GM23248 (cell line): ENCODE data around the gene KCNJ12. TPM values are rescaled to one million over a fixed set of nuclear protein-coding genes. Genes with fewer than 3 reads are reported as not detected.
"Not testable (repeated sequence)": the region's sequence is repeated elsewhere in the genome, so short reads cannot be mapped to it uniquely, and the experiment has no call there.

Experiments
- DNase-seq: peaks from one replicate; pipeline ENCODE4 v3.0.0-alpha.2; 2015
- H2AFZ ChIP-seq: fragments of 200-600 bp; sonication (generic); 2 replicates; pipeline ENCODE4 v1.6.1; 2016; ENCODE audit warnings: antibody characterized with exemption
- H3F3A ChIP-seq: fragments of 200-600 bp; sonication (generic); 2 replicates; pipeline ENCODE4 v1.6.1; 2016; ENCODE audit warnings: mild to moderate bottlenecking, antibody characterized with exemption, mixed run types; ENCODE audit not compliant: insufficient read depth
- H3K27ac ChIP-seq: fragments of 200-600 bp; sonication (generic); 2 replicates; pipeline ENCODE4 v1.5.1; 2016; ENCODE audit warnings: mild to moderate bottlenecking
- H3K27me3 ChIP-seq: fragments of 200-600 bp; sonication (generic); replicated peaks from 2 replicates; pipeline ENCODE4 v1.6.1; 2016; ENCODE audit warnings: mild to moderate bottlenecking; ENCODE audit not compliant: insufficient read depth
- H3K36me3 ChIP-seq: fragments of 200-600 bp; sonication (generic); 2 replicates; pipeline ENCODE4 v1.6.1; 2016; ENCODE audit warnings: low read depth, mild to moderate bottlenecking
- H3K4me1 ChIP-seq: fragments of 200-600 bp; sonication (generic); 2 replicates; pipeline ENCODE4 v1.6.1; 2016; ENCODE audit warnings: mild to moderate bottlenecking; ENCODE audit not compliant: insufficient read depth
- H3K4me2 ChIP-seq: fragments of 200-600 bp; sonication (generic); one replicate; pipeline ENCODE4 v1.6.1; 2016; ENCODE audit warnings: mild to moderate bottlenecking; ENCODE audit not compliant: unreplicated experiment
- H3K4me3 ChIP-seq: fragments of 200-600 bp; sonication (generic); 2 replicates; pipeline ENCODE4 v1.5.1; 2016; ENCODE audit warnings: mild to moderate bottlenecking
- H3K79me2 ChIP-seq: fragments of 200-600 bp; sonication (generic); 2 replicates; pipeline ENCODE4 v1.6.1; 2016; ENCODE audit warnings: mild to moderate bottlenecking; ENCODE audit not compliant: insufficient read depth
- H3K9ac ChIP-seq: fragments of 200-600 bp; sonication (generic); 2 replicates; pipeline ENCODE4 v1.6.1; 2016; ENCODE audit warnings: mild to moderate bottlenecking
- H3K9me2 ChIP-seq: fragments of 200-600 bp; sonication (generic); 2 replicates; pipeline ENCODE4 v1.6.1; 2016; ENCODE audit warnings: mixed run types, mild to moderate bottlenecking, moderate library complexity; ENCODE audit not compliant: insufficient read depth
- H3K9me3 ChIP-seq: fragments of 200-600 bp; sonication (generic); one replicate; pipeline ENCODE4 v1.6.1; 2017; ENCODE audit warnings: low read depth
- H4K20me1 ChIP-seq: fragments of 200-600 bp; sonication (generic); 2 replicates; pipeline ENCODE4 v1.6.0; 2016; ENCODE audit not compliant: insufficient read depth
- EZH2 ChIP-seq: fragments of 200-600 bp; sonication (generic); IDR thresholded peaks from 2 replicates; pipeline ENCODE4 v1.6.1; 2018; ENCODE audit warnings: antibody characterized with exemption, mild to moderate bottlenecking; ENCODE audit not compliant: insufficient read depth, poor library complexity, severe bottlenecking
- EZH2phosphoT487 ChIP-seq: fragments of 200-600 bp; sonication (generic); IDR thresholded peaks from 2 replicates; pipeline ENCODE4 v1.6.1; 2018; ENCODE audit warnings: antibody characterized with exemption, moderate library complexity, mild to moderate bottlenecking, low read depth; ENCODE audit not compliant: insufficient read depth
- WGBS, 2 experiments: methylation state at CpG; one replicate each; pipeline ENCODE4 v1.1.6; 2015 to 2017; ENCODE audit warnings: low lambda C conversion rate in 2 of 2, low coverage in 1 of 2; ENCODE audit errors: missing lambda C conversion rate in 2 of 2; 5-methylcytosine and 5-hydroxymethylcytosine counted together
- in situ Hi-C: fragments of 300-500 bp; cut with MboI; formaldehyde crosslinking; loops from 2 replicates; pipeline ENCODE4 v1.15.0; 2020
- polyA plus RNA-seq: library from polyadenylated mRNA; unstranded; fragments of >200 nt; fragmentation: Nextera tagmentation; extraction: Ambion mirVana; gene quantifications from 2 replicates; pipeline ENCODE4 v1.2.1, GENCODE V29; 2016
- total RNA-seq: library from RNA; depleted of rRNA; stranded (reverse); fragments of >200 nt; shearing (Covaris generic); gene quantifications from 2 replicates; pipeline ENCODE4 v1.2.3, GENCODE V29; 2014

Gene KCNJ12
- total and polyA plus RNA-seq, 2 experiments from 2014 or later, result 0.29 to 0.54 TPM

DNA sequence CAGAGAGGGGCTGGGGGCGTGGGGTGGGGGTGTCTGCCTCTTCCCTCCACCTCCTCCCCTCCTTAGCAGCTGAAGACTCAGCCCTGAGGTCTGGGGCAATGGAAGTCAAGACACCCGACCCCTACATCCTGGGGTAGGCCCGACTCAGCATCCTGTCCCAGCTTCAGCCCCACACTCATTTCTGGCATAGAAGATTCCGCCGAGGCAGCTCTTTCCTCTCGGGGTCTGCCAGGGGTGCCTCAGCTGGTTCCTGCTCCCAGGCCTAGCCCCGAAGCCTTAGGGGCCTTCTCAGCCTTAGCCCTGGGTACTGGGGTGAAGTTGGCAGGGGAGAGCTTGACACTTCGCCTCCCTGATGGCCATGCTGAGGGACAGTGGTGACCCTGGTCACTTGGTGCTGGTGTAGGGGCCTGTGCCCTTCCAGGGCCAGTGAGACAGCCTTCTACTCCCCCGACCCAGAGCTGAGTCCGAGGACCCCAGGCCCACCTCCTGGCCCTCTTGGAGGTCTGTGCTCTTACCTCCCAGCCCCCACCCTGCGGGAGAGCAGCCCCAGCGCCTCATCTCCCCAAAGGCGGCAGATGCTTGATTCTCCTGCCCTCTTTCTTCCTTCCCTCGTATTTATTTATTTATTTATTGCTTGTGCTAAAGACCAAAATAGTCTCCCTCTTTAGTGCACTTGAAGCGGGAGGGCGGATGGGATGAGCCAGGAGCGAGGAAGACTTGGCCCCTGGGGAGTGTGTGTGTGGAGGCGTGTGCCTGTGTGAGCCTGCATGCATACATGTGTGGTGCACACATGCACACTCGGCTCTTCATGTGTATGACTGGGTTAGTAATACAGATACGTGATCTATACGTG lies 42.5 kb downstream of the KCNJ12 start:
- Histone ChIP-seq H3F3A (no peaks in the 10 kb centered on the region), H3K79me2 (no peaks in the 10 kb centered on the region), H3K27ac (no peak overlapping the region), H4K20me1 (no peaks in the 10 kb centered on the region), H3K9me2 (no peaks in the 10 kb centered on the region), H3K9me3 (no peaks in the 10 kb centered on the region), H3K4me1 (peaks cover 4% of the 10 kb centered on the region), H2AFZ (no peak overlapping the region), H3K27me3 (no peaks in the 10 kb centered on the region), H3K36me3 (no peaks in the 10 kb centered on the region), H3K9ac (no peak overlapping the region), H3K4me3 (no peak overlapping the region), H3K4me2 (no peak overlapping the region)
- no peak for DNase-seq
- in situ Hi-C loops, result no loop called here
- WGBS, 2 experiments, result 84 to 88% methylated on average over 20 to 21 of the region's 21 CpGs
- no peak for TF ChIP-seq EZH2
- TF ChIP-seq EZH2phosphoT487, result no peak

DNA sequence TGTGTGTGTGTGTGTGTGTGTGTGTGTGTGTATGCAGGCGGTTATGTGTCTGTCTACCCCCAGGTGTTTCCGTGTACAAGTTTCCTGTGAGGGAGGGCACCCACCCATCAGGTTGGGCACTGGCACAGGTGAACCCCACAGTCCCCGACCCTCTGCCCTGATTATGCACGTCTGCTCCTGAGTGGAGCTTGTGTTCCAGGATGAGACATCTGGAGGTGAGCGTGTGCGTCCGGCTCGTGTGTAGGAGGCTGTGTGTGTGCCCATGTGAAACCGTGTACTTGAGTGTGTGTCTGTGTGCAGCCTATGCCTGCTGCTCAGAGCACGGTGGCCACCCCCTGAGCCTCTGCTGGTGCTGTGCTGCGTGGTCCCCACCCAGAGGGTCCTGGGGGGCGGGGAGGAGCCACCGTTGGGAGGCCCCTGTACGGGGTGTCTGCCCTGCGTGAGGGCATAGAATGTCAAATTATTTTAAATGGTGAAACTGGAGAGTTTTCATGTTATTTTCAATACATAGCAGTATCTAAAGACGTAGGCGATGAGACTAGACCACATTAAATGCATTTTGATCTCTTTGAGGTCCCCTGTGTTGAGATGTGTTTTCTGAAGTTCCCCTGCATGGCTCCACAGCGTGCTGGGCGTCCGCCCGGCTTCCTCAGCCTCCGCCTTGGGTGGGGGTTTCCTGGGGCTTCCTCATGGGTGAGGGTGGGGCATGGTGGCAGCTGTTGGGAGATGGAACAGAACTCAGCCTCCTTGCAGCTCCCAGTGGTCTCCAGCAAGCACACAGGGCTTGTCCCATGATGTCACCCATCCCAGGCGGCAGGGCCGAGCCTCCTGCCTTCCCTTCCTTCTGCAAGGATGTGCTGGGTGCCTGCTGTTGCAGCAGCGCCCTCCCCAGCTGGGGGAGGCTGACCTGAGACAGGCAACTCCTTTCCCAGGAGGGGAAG lies 43.4 kb downstream of the KCNJ12 start:
- Histone ChIP-seq H2AFZ (no peak overlapping the region), H3K9me2 (no peaks in the 10 kb centered on the region), H3K27me3 (no peaks in the 10 kb centered on the region), H3K9me3 (no peaks in the 10 kb centered on the region), H3K4me2 (no peak overlapping the region), H3K4me1 (peaks cover 4% of the 10 kb centered on the region), H3K79me2 (no peaks in the 10 kb centered on the region), H3K9ac (no peak overlapping the region), H3K36me3 (no peaks in the 10 kb centered on the region), H3K4me3 (no peak overlapping the region), H4K20me1 (no peaks in the 10 kb centered on the region), H3K27ac (no peak overlapping the region), H3F3A (no peaks in the 10 kb centered on the region)
- no peak for DNase-seq
- no peak for TF ChIP-seq EZH2
- no peak for TF ChIP-seq EZH2phosphoT487
- in situ Hi-C loops, result no loop called here
- 75 to 76% methylated on average over 25 of the region's 25 CpGs for WGBS, 2 experiments

DNA sequence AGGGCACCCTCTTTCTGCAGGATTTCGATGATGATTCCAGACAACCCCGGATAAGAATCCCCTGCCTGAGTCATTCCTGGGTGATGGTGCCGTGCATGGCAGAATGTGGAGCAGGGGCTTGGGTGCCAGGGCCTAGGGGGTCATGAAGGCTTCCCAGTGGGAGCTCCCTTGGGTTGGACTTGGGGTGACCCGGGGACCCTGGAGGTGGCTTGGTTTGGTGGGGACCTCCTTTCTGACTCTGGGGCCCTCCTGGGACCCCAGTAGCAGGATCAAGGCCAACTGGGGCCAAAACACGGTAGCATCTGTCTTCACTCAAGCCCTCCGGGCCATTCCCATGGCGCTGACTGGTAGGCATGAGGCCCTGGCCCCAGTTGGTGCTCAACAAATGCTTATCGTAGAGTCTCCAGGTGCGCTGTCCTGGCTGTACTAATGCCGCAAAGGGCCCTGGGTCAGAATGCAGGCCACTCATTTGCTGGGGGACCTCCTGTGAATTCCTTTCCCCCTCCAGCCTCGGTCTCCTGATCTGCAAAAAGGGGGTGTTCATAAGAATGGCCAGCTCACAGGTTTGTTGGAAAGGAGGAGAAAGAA lies 44.4 kb downstream of the KCNJ12 start:
- H3K4me1 ChIP-seq, H3K9me3 ChIP-seq, H3K79me2 ChIP-seq, H3K27ac ChIP-seq, H3K9ac ChIP-seq, H3K9me2 ChIP-seq, H3K36me3 ChIP-seq, H3K4me2 ChIP-seq, in situ Hi-C loops, H4K20me1 ChIP-seq, H3K27me3 ChIP-seq, H3K4me3 ChIP-seq, DNase-seq, H3F3A ChIP-seq, H2AFZ ChIP-seq: not testable (repeated sequence)
- 74 to 80% methylated on average over 10 to 11 of the region's 11 CpGs for WGBS, 2 experiments

DNA sequence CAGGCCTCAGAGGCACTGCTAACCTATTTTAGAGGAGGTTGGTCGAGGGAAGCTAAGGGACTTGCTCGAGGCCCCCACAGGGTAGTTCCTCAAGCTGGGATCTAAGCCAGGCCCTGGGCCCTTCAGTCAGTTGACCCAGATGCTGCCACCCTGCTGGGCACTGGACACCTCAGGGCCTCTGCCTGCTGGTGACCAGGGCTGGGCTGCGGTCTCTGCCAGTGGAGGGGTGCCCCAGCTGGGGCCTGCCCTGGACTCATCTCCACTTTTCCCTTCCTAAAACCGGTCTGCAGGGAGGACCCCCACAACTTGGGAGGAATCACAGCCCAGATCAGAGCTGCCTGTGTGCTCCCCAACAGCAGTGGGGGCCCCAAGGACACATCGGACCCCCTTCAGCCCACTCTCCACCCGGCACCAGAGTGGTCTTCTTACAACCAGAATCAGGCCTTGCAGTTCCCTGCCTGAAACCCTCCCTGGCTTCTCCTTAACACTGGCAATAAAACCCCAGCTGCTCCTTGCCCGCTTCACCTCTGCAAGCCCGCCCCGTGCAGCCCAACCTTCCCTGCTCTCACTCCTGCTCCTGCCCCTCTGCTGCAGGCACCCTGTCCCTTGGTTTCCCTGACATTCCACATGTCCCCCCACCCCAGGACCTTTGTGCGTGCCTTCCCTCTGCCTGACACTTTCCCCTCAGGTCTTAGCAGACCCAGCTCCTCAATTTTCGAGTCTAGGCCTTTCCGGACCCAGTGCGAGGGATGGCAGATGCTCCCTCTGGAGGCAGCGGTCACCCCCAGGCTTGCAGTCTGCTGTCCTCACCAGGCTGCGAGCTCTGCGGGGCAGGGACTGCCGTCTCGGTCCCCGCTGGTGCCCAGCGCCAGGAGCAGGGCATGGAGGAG lies 45.5 kb downstream of the KCNJ12 start:
- H3K9ac ChIP-seq, H3K9me3 ChIP-seq, H3K27ac ChIP-seq, in situ Hi-C loops, H3K36me3 ChIP-seq, H3K4me2 ChIP-seq, H3K79me2 ChIP-seq, H2AFZ ChIP-seq, H3K27me3 ChIP-seq, H3K9me2 ChIP-seq, DNase-seq, H3F3A ChIP-seq, H3K4me3 ChIP-seq, H4K20me1 ChIP-seq, H3K4me1 ChIP-seq: not testable (repeated sequence)
- 76 to 79% methylated on average over 20 of the region's 20 CpGs for WGBS, 2 experiments

DNA sequence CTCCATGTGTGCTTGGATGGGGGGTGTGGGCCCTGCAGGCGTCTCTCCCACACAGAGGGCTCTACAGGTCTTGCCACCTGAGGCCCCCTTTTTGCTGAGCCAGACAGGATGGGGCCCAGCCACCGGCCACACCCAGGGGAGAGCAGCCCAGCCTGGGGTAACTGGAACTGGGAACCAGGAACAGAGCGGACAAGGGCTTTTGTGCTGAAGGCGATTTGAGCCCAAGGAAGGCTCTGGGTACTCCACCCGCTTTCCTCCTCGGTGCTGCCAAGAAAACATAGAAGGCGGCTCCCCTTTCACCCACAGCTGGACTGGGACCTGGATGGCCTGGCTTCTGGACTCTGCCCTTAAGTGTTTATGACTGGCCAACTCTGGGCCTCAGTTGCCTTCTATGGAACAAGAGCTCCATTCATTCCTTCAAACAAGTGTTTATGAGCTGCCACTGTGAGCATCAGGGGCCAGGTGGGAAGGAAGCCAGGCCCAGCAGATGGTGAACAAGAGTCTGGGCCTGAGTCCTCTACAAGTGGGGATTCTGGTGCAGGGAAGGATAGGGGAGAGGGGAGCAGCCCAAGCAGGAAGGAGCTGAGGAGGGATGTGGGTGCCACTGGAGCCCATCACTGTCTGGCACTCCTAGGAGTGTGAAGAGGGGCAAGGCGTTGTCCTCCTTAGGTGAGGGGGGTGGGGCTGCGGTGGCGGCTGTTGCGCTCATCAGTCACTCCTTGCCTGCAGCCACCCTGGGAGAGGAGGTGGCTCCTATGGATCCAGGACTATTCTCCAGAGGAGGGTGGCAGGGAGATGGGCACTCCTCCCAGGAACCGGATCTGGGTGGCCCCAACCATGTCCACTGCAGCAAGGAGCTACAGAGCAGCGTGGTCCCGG lies 46.4 kb downstream of the KCNJ12 start:
- H3K9ac ChIP-seq, H3K9me3 ChIP-seq, H3K4me1 ChIP-seq, H3K79me2 ChIP-seq, H3F3A ChIP-seq, H3K4me2 ChIP-seq, H3K36me3 ChIP-seq, in situ Hi-C loops, DNase-seq, H4K20me1 ChIP-seq, H3K9me2 ChIP-seq, H3K27me3 ChIP-seq, H3K27ac ChIP-seq, H3K4me3 ChIP-seq: not testable (repeated sequence)
- 52 to 63% methylated on average over 11 of the region's 14 CpGs for WGBS, 2 experiments
- peak overlapping the region; percentile 67; the same call in 1 of the 2 replicates for H2AFZ ChIP-seq

DNA sequence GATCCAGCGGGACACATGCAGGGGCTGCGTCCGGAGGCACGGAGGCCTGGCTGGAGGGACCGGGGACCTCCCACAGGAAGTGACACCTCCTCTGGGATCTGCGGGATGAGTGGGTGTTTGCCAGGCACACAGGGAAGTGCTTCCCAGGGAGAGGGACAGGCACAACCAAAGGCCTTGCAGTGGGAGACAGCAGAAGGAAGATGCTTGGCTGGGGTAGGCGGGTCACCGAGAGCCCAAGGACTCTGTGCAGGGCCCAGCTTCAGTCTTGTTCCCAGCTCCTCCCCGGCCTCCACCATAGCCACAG lies 47.0 kb downstream of the KCNJ12 start:
- H3F3A ChIP-seq, H3K27ac ChIP-seq, H3K4me2 ChIP-seq, H3K27me3 ChIP-seq, in situ Hi-C loops, H3K79me2 ChIP-seq, H3K36me3 ChIP-seq, H4K20me1 ChIP-seq, H3K4me3 ChIP-seq, H3K9me2 ChIP-seq, H3K9me3 ChIP-seq, H3K9ac ChIP-seq: not testable (repeated sequence)
- 24 to 45% methylated on average over 9 of the region's 9 CpGs for WGBS, 2 experiments
- peak overlapping the region; percentile 67 for H2AFZ ChIP-seq
- peaks cover 12% of the 10 kb centered on the region for H3K4me1 ChIP-seq
- DNase-seq, result peak; percentile 38
